IgD-negative memory B cell (primary cell): ENCODE data around the gene MAML3. TPM values are rescaled to one million over a fixed set of nuclear protein-coding genes. Genes with fewer than 3 reads are reported as not detected.
"Not testable (repeated sequence)": the region's sequence is repeated elsewhere in the genome, so short reads cannot be mapped to it uniquely, and the experiment has no call there.

Experiments
- H3K27ac Mint-ChIP-seq, 3 donors: one replicate each; pipeline ENCODE4 v1.8.0; 2020 to 2022; ENCODE audit warnings: mild to moderate bottlenecking in 3 of 3, mixed read lengths in 3 of 3, moderate library complexity in 1 of 3
- H3K27me3 Mint-ChIP-seq: one replicate; pipeline ENCODE4 v1.8.0; 2021; ENCODE audit warnings: mixed read lengths
- H3K36me3 Mint-ChIP-seq: one replicate; pipeline ENCODE4 v1.8.0; 2020; ENCODE audit warnings: mild to moderate bottlenecking, mixed read lengths
- H3K4me1 Mint-ChIP-seq, 3 donors: one replicate each; pipeline ENCODE4 v1.8.0; 2020 to 2022; ENCODE audit warnings: mixed read lengths in 3 of 3, mild to moderate bottlenecking in 1 of 3
- H3K4me3 Mint-ChIP-seq, 4 donors: one replicate each; pipeline ENCODE4 v1.8.0; 2020 to 2022; ENCODE audit warnings: mild to moderate bottlenecking in 4 of 4, mixed read lengths in 4 of 4, moderate library complexity in 3 of 4
- H3K9me3 Mint-ChIP-seq, 3 donors: one replicate each; pipeline ENCODE4 v1.8.0; 2020 to 2021; ENCODE audit warnings: mixed read lengths in 3 of 3, mild to moderate bottlenecking in 1 of 3
- polyA plus RNA-seq: library from polyadenylated mRNA; unstranded; fragments of 300-500 nt; fragmentation: Illumina TruSeq; gene quantifications from one replicate; pipeline ENCODE4 v1.2.3, GENCODE V29; 2021

Gene MAML3
- polyA plus RNA-seq, 1 donor from 2014 or later = 0.03 TPM

- Mint-ChIP-seq H3K4me3 (no peak overlapping the region), H3K27ac (no peak overlapping the region), H3K27me3 (peaks cover 32% of the 10 kb centered on the region), H3K4me1 (peaks cover 0 to 1% (median 0%) of the 10 kb centered on the region in 3 donors), H3K9me3 (peaks cover 0 to 3% (median 0%) of the 10 kb centered on the region in 3 donors), H3K36me3 (no peaks in the 10 kb centered on the region)
These were observed 190.3 kb downstream of the MAML3 start for GRCh38 chr4:139963708-139964107.

- H3K27ac Mint-ChIP-seq = no peak overlapping the region
- H3K36me3 Mint-ChIP-seq = no peaks in the 10 kb centered on the region
- H3K4me1 Mint-ChIP-seq = peaks cover 0 to 2% (median 1%) of the 10 kb centered on the region in 3 donors
- H3K4me3 Mint-ChIP-seq = no peak overlapping the region
- peaks cover 32% of the 10 kb centered on the region for H3K27me3 Mint-ChIP-seq
- peaks cover 0 to 3% (median 0%) of the 10 kb centered on the region in 3 donors for H3K9me3 Mint-ChIP-seq
These were observed 191.8 kb downstream of the MAML3 start for GRCh38 chr4:139962130-139962684.

GRCh38 chr4:139961344-139961946 is 192.5 kb downstream of the MAML3 start:
- Mint-ChIP-seq H3K27ac (peak overlapping the region in 1 of 3 donors; percentile 39), H3K27me3 (peaks cover 31% of the 10 kb centered on the region), H3K9me3 (peaks cover 0 to 3% (median 0%) of the 10 kb centered on the region in 3 donors), H3K36me3 (no peaks in the 10 kb centered on the region), H3K4me3 (no peak overlapping the region), H3K4me1 (peaks cover 0 to 2% (median 1%) of the 10 kb centered on the region in 3 donors)

- no peak overlapping the region for H3K4me3 Mint-ChIP-seq
- H3K9me3 Mint-ChIP-seq = peaks cover 0 to 3% (median 0%) of the 10 kb centered on the region in 3 donors
- peaks cover 29% of the 10 kb centered on the region for H3K27me3 Mint-ChIP-seq
- H3K36me3 Mint-ChIP-seq = no peaks in the 10 kb centered on the region
- peaks cover 0 to 2% (median 0%) of the 10 kb centered on the region in 3 donors for H3K4me1 Mint-ChIP-seq
- H3K27ac Mint-ChIP-seq = no peak overlapping the region
These were observed 194.6 kb downstream of the MAML3 start for GRCh38 chr4:139959396-139959795.

GRCh38 chr4:139958739-139959098 is 195.3 kb downstream of the MAML3 start:
- peaks cover 0 to 2% (median 0%) of the 10 kb centered on the region in 3 donors for H3K4me1 Mint-ChIP-seq
- no peaks in the 10 kb centered on the region for H3K36me3 Mint-ChIP-seq
- H3K27me3 Mint-ChIP-seq = peaks cover 24% of the 10 kb centered on the region
- no peaks in the 10 kb centered on the region for H3K9me3 Mint-ChIP-seq
- H3K27ac Mint-ChIP-seq = no peak overlapping the region
- no peak overlapping the region for H3K4me3 Mint-ChIP-seq

GRCh38 chr4:139957986-139958738 is 195.8 kb downstream of the MAML3 start:
- H3K4me3 Mint-ChIP-seq = no peak overlapping the region
- H3K9me3 Mint-ChIP-seq = no peaks in the 10 kb centered on the region
- H3K4me1 Mint-ChIP-seq = peaks cover 0 to 2% (median 0%) of the 10 kb centered on the region in 3 donors
- no peaks in the 10 kb centered on the region for H3K36me3 Mint-ChIP-seq
- peaks cover 24% of the 10 kb centered on the region for H3K27me3 Mint-ChIP-seq
- no peak overlapping the region for H3K27ac Mint-ChIP-seq

- peaks cover 17% of the 10 kb centered on the region for H3K27me3 Mint-ChIP-seq
- H3K9me3 Mint-ChIP-seq = peaks cover 0 to 2% (median 0%) of the 10 kb centered on the region in 3 donors
- H3K27ac Mint-ChIP-seq = no peak overlapping the region
- H3K36me3 Mint-ChIP-seq = no peaks in the 10 kb centered on the region
- H3K4me1 Mint-ChIP-seq = peaks cover 0 to 2% (median 0%) of the 10 kb centered on the region in 3 donors
- no peak overlapping the region for H3K4me3 Mint-ChIP-seq
These were observed 196.9 kb downstream of the MAML3 start for GRCh38 chr4:139957065-139957464.

GRCh38 chr4:139956507-139957017 is 197.4 kb downstream of the MAML3 start:
- Mint-ChIP-seq H3K27me3 (peaks cover 17% of the 10 kb centered on the region), H3K4me3 (no peak overlapping the region), H3K36me3 (no peaks in the 10 kb centered on the region), H3K4me1 (peaks cover 0 to 2% (median 0%) of the 10 kb centered on the region in 3 donors), H3K27ac (no peak overlapping the region), H3K9me3 (peaks cover 0 to 2% (median 0%) of the 10 kb centered on the region in 3 donors)

GRCh38 chr4:139955600-139955999 is 198.4 kb downstream of the MAML3 start:
- H3K27ac Mint-ChIP-seq = no peak overlapping the region
- H3K9me3 Mint-ChIP-seq = peaks cover 0 to 7% (median 0%) of the 10 kb centered on the region in 3 donors
- peaks cover 15% of the 10 kb centered on the region for H3K27me3 Mint-ChIP-seq
- no peak overlapping the region for H3K4me3 Mint-ChIP-seq
- no peaks in the 10 kb centered on the region for H3K36me3 Mint-ChIP-seq
- peaks cover 0 to 3% (median 2%) of the 10 kb centered on the region in 3 donors for H3K4me1 Mint-ChIP-seq

GRCh38 chr4:139954512-139954911 is 199.5 kb downstream of the MAML3 start:
- H3K4me3 Mint-ChIP-seq = no peak overlapping the region
- H3K27me3 Mint-ChIP-seq = peaks cover 12% of the 10 kb centered on the region

GRCh38 chr4:139951021-139951420 is 203.0 kb downstream of the MAML3 start:
- H3K27me3 Mint-ChIP-seq = peaks cover 26% of the 10 kb centered on the region
- peaks cover 2% of the 10 kb centered on the region for H3K36me3 Mint-ChIP-seq
- peaks cover 1 to 13% (median 8%) of the 10 kb centered on the region in 3 donors for H3K4me1 Mint-ChIP-seq
- H3K27ac Mint-ChIP-seq = peak overlapping the region in 1 of 3 donors; percentile 32
- H3K9me3 Mint-ChIP-seq = peaks cover 0 to 15% (median 4%) of the 10 kb centered on the region in 3 donors
- no peak overlapping the region for H3K4me3 Mint-ChIP-seq

More at GRCh38 chr4:139954512-139954911, 199.5 kb downstream of the MAML3 start:
- peaks cover 0 to 15% (median 3%) of the 10 kb centered on the region in 3 donors for H3K9me3 Mint-ChIP-seq
- peaks cover 0 to 5% (median 3%) of the 10 kb centered on the region in 3 donors for H3K4me1 Mint-ChIP-seq
- peaks cover 2% of the 10 kb centered on the region for H3K36me3 Mint-ChIP-seq
- no peak overlapping the region for H3K27ac Mint-ChIP-seq

- Mint-ChIP-seq H3K27ac (peak overlapping the region in 1 of 3 donors; percentile 15), H3K36me3 (peaks cover 2% of the 10 kb centered on the region), H3K4me1 (peaks cover 1 to 13% (median 8%) of the 10 kb centered on the region in 3 donors), H3K27me3 (peaks cover 24% of the 10 kb centered on the region), H3K9me3 (peaks cover 0 to 15% (median 4%) of the 10 kb centered on the region in 3 donors), H3K4me3 (peak overlapping the region in 1 of 4 donors; percentile 49)
These were observed 203.4 kb downstream of the MAML3 start for GRCh38 chr4:139950568-139950967.

GRCh38 chr4:139944916-139945315 is 209.1 kb downstream of the MAML3 start:
- H3K27ac Mint-ChIP-seq, H3K4me3 Mint-ChIP-seq, H3K4me1 Mint-ChIP-seq, H3K36me3 Mint-ChIP-seq, H3K9me3 Mint-ChIP-seq: not testable (repeated sequence)
- H3K27me3 Mint-ChIP-seq = peaks cover 16% of the 10 kb centered on the region

- no peak overlapping the region for H3K4me3 Mint-ChIP-seq
- H3K36me3 Mint-ChIP-seq = peaks cover 2% of the 10 kb centered on the region
- H3K27me3 Mint-ChIP-seq = peaks cover 7% of the 10 kb centered on the region
- H3K4me1 Mint-ChIP-seq = peaks cover 0 to 8% (median 8%) of the 10 kb centered on the region in 3 donors
- peak overlapping the region in 1 of 3 donors; percentile 68 for H3K27ac Mint-ChIP-seq
- peaks cover 0 to 4% (median 0%) of the 10 kb centered on the region in 3 donors for H3K9me3 Mint-ChIP-seq
These were observed 210.7 kb downstream of the MAML3 start for GRCh38 chr4:139943277-139943676.

- Mint-ChIP-seq H3K36me3 (peaks cover 2% of the 10 kb centered on the region), H3K9me3 (peaks cover 0 to 4% (median 0%) of the 10 kb centered on the region in 3 donors), H3K4me1 (peaks cover 0 to 7% (median 5%) of the 10 kb centered on the region in 3 donors), H3K4me3 (no peak overlapping the region), H3K27me3 (peaks cover 5% of the 10 kb centered on the region), H3K27ac (no peak overlapping the region)
These were observed 211.7 kb downstream of the MAML3 start for GRCh38 chr4:139942241-139942640.
